IMR-90 (cell line): Measurements from ENCODE around the gene NOX1. TPM values are rescaled to one million over a fixed set of nuclear protein-coding genes. Genes with fewer than 3 reads are reported as not detected.

ENCODE experiments used
- ATAC-seq: fragments of 200-7000 bp; cut with Tn5 transposase; 2 replicates; pipeline ENCODE4 v1.9.1; 2020; ENCODE audit warnings: low read depth, mild to moderate bottlenecking, moderate library complexity
- BruUV-seq: library from RNA; stranded (reverse); fragments of 400-500 nt; replicated peaks from 2 replicates; lab custom pipeline; 2021; lab: Mats Ljungman, UMichigan
- CTCF ChIA-PET: fragments of 300-600 bp; formaldehyde crosslinking; extraction: SDS; loops from one replicate; lab custom pipeline; 2021; ENCODE audit warnings: antibody characterized with exemption; lab: Yijun Ruan, JAX
- POLR2A ChIA-PET: fragments of 300-600 bp; sonication (Branson Sonifier 250); formaldehyde crosslinking; loops from one replicate; lab custom pipeline; 2022; ENCODE audit warnings: antibody characterized with exemption; ENCODE audit not compliant: unreplicated experiment; lab: Charles Lee
- DNase-seq: peaks from one replicate; pipeline ENCODE4 v3.0.0; 2013
- H2AFZ ChIP-seq: replicated peaks from 2 replicates; pipeline ENCODE3; 2013; ENCODE audit warnings: low read length, mild to moderate bottlenecking; ENCODE audit not compliant: poor library complexity
- H2AK5ac ChIP-seq: 2 replicates; pipeline ENCODE4 v1.6.1; 2013; ENCODE audit warnings: low read depth, low read length, inconsistent platforms
- H2AK9ac ChIP-seq: replicated peaks from 2 replicates; pipeline ENCODE3; 2013; ENCODE audit warnings: mild to moderate bottlenecking, low read depth, low read length, moderate library complexity; ENCODE audit not compliant: poor library complexity
- H2BK120ac ChIP-seq: 2 replicates; pipeline ENCODE4 v1.6.1; 2013; ENCODE audit warnings: low read depth, low read length, inconsistent platforms
- H2BK15ac ChIP-seq: 3 replicates; pipeline ENCODE4 v1.6.1; 2013; ENCODE audit warnings: low read depth, low read length, inconsistent platforms
- H2BK20ac ChIP-seq: 2 replicates; pipeline ENCODE4 v1.6.1; 2013; ENCODE audit warnings: low read depth, mild to moderate bottlenecking, inconsistent platforms, low read length, moderate library complexity
- H2BK5ac ChIP-seq: 2 replicates; pipeline ENCODE4 v1.6.1; 2013; ENCODE audit warnings: mild to moderate bottlenecking, low read depth, low read length, inconsistent platforms; ENCODE audit not compliant: poor library complexity, severe bottlenecking
- H3K14ac ChIP-seq: replicated peaks from 2 replicates; pipeline ENCODE4 v1.6.1; 2013; ENCODE audit warnings: low read depth, low read length, inconsistent platforms
- H3K18ac ChIP-seq: 2 replicates; pipeline ENCODE4 v1.6.1; 2013; ENCODE audit warnings: low read depth, low read length, control low read depth
- H3K23ac ChIP-seq: 2 replicates; pipeline ENCODE4 v1.6.1; 2013; ENCODE audit warnings: low read depth, low read length, inconsistent platforms
- H3K27ac ChIP-seq: 2 replicates; pipeline ENCODE4 v1.5.1; 2013; ENCODE audit warnings: mild to moderate bottlenecking, control low read depth, low read length; ENCODE audit not compliant: insufficient read depth
- H3K27me3 ChIP-seq: 2 replicates; pipeline ENCODE4 v1.6.1; 2013; ENCODE audit warnings: low read length; ENCODE audit not compliant: control insufficient read depth, insufficient read depth
- H3K36me3 ChIP-seq: 2 replicates; pipeline ENCODE4 v1.6.1; 2013; ENCODE audit warnings: low read length, mixed read lengths; ENCODE audit not compliant: control insufficient read depth, insufficient read depth
- H3K4ac ChIP-seq: 2 replicates; pipeline ENCODE4 v1.6.1; 2013; ENCODE audit warnings: low read depth, low read length, inconsistent platforms
- H3K4me1 ChIP-seq: 2 replicates; pipeline ENCODE4 v1.6.1; 2013; ENCODE audit warnings: low read length, mixed read lengths; ENCODE audit not compliant: control insufficient read depth, insufficient read depth
- H3K4me2 ChIP-seq: 2 replicates; pipeline ENCODE4 v1.6.1; 2013; ENCODE audit warnings: low read depth, mild to moderate bottlenecking, control low read depth, low read length, moderate library complexity
- H3K4me3 ChIP-seq: 2 replicates; pipeline ENCODE4 v1.5.1; 2013; ENCODE audit warnings: low read depth, mild to moderate bottlenecking, control low read depth, low read length, moderate library complexity; ENCODE audit not compliant: insufficient read depth
- H3K56ac ChIP-seq: 2 replicates; pipeline ENCODE4 v1.6.1; 2013; ENCODE audit warnings: low read length, inconsistent platforms; ENCODE audit not compliant: insufficient read depth; ENCODE audit errors: extremely low read depth
- H3K79me1 ChIP-seq, 2 experiments: 2 replicates each; pipeline ENCODE4 v1.6.1; 2013; ENCODE audit warnings: low read length in 2 of 2, inconsistent platforms in 1 of 2, low read depth in 1 of 2
- H3K9ac ChIP-seq: 2 replicates; pipeline ENCODE4 v1.6.1; 2013; ENCODE audit warnings: low read depth, low read length, control low read depth
- H3K9me1 ChIP-seq: 2 replicates; pipeline ENCODE4 v1.6.1; 2013; ENCODE audit warnings: low read length, inconsistent platforms; ENCODE audit not compliant: insufficient read depth
- H3K9me3 ChIP-seq: 2 replicates; pipeline ENCODE4 v1.6.1; 2013; ENCODE audit warnings: low read length; ENCODE audit not compliant: control insufficient read depth, insufficient read depth
- H4K20me1 ChIP-seq: 2 replicates; pipeline ENCODE4 v1.6.1; 2013; ENCODE audit warnings: low read length, inconsistent platforms; ENCODE audit not compliant: insufficient read depth
- H4K5ac ChIP-seq: 2 replicates; pipeline ENCODE4 v1.6.1; 2013; ENCODE audit warnings: mild to moderate bottlenecking, low read depth, low read length, control low read depth
- H4K8ac ChIP-seq, 2 experiments: 2 replicates each; pipeline ENCODE4 v1.6.1; 2013; ENCODE audit warnings: low read depth in 2 of 2, low read length in 2 of 2, control low read depth in 1 of 2, inconsistent platforms in 1 of 2
- H4K91ac ChIP-seq: 2 replicates; pipeline ENCODE4 v1.6.1; 2013; ENCODE audit warnings: low read depth, low read length, inconsistent platforms; ENCODE audit not compliant: insufficient read depth
- BHLHE40 ChIP-seq: fragments of 150-350 bp; IDR thresholded peaks from 2 replicates; pipeline ENCODE4 v1.6.1; 2016; ENCODE audit warnings: mild to moderate bottlenecking, low read depth, low read length
- CEBPB ChIP-seq: IDR thresholded peaks from 2 replicates; pipeline ENCODE4 v1.6.1; 2012; ENCODE audit warnings: low read depth, low read length, improper control_type of control experiment
- CHD1 ChIP-seq: IDR thresholded peaks from 2 replicates; pipeline ENCODE4 v1.6.1; 2012; ENCODE audit warnings: low read depth, low read length, improper control_type of control experiment
- CTCF ChIP-seq: conservative IDR thresholded peaks from 2 replicates; pipeline ENCODE4 v1.5.1; 2012; ENCODE audit warnings: mild to moderate bottlenecking, low read depth, low read length, improper control_type of control experiment
- ELK1 ChIP-seq: fragments of 150-350 bp; IDR thresholded peaks from 2 replicates; pipeline ENCODE4 v1.6.1; 2016; ENCODE audit warnings: low read depth, mild to moderate bottlenecking, low read length, moderate library complexity, borderline replicate concordance
- FOS ChIP-seq: fragments of 150-350 bp; IDR thresholded peaks from 2 replicates; pipeline ENCODE4 v1.6.1; 2016; ENCODE audit warnings: low read depth, low read length
- MAFK ChIP-seq: IDR thresholded peaks from 2 replicates; pipeline ENCODE4 v1.6.1; 2012; ENCODE audit warnings: low read depth, low read length, improper control_type of control experiment
- NFE2L2 ChIP-seq: fragments of 150-350 bp; IDR thresholded peaks from 2 replicates; pipeline ENCODE4 v1.6.1; 2016; ENCODE audit warnings: low read depth, mild to moderate bottlenecking, low read length
- POLR2A ChIP-seq: IDR thresholded peaks from 2 replicates; pipeline ENCODE4 v1.6.1; 2012; ENCODE audit warnings: mild to moderate bottlenecking, low read depth, low read length
- RAD21 ChIP-seq: IDR thresholded peaks from 2 replicates; pipeline ENCODE4 v1.6.1; 2012; ENCODE audit warnings: low read length, improper control_type of control experiment
- RFX5 ChIP-seq: IDR thresholded peaks from 2 replicates; pipeline ENCODE4 v1.8.0; 2012; ENCODE audit warnings: low read depth, mild to moderate bottlenecking, low read length, moderate library complexity
- SMC3 ChIP-seq: fragments of 150-350 bp; IDR thresholded peaks from 2 replicates; pipeline ENCODE4 v1.6.1; 2016; ENCODE audit warnings: low read depth, mild to moderate bottlenecking, antibody characterized with exemption, low read length, moderate library complexity
- USF2 ChIP-seq: fragments of 150-350 bp; IDR thresholded peaks from 2 replicates; pipeline ENCODE4 v1.6.1; 2017; ENCODE audit warnings: mild to moderate bottlenecking, antibody characterized with exemption, low read length, low read depth
- WGBS, 2 experiments: methylation state at CpG; one replicate each; pipeline versions ENCODE4 v1.1.5 to v1.1.7; 2013; ENCODE audit warnings: missing lambda C conversion rate in 2 of 2; ENCODE audit not compliant: insufficient read length in 1 of 2; ENCODE audit errors: extremely low coverage in 2 of 2; 5-methylcytosine and 5-hydroxymethylcytosine counted together
- dilution Hi-C: fragments of 300-500 bp; cut with HindIII; formaldehyde crosslinking; loops from one replicate; pipeline ENCODE4 v1.14.3; 2018; ENCODE audit warnings: low sequenced_read_pairs; ENCODE audit not compliant: unreplicated experiment
- in situ Hi-C: fragments of 300-500 bp; cut with MboI; formaldehyde crosslinking; loops from 3 replicates; pipeline ENCODE4 v1.14.3; 2019; ENCODE audit warnings: low sequenced_read_pairs, inconsistent platforms, mixed read lengths
- intact Hi-C: fragments of 100-400 bp; cut with micrococcal nuclease; formaldehyde crosslinking; loops from 2 replicates; pipeline ENCODE4 v1.10.0; 2022
- polyA plus RNA-seq, 3 experiments: library from polyadenylated mRNA; depleted of rRNA; stranded (reverse); fragments of >200 nt; gene quantifications; 2 replicates each; pipeline ENCODE4 v1.2.3, GENCODE V29; 2012; ENCODE audit warnings: low replicate concordance in 1 of 3
- total RNA-seq: library from RNA; depleted of rRNA; stranded (reverse); fragments of >200 nt; gene quantifications from 2 replicates; pipeline ENCODE4 v1.2.3, GENCODE V29; 2012

Gene NOX1
- total and polyA plus RNA-seq, 2 of the 4 experiments (the other 2 are of a cell fraction), result not detected

- Histone ChIP-seq H3K9me1 (no peaks in the 10 kb centered on the region), H2AK5ac (no peak overlapping the region), H3K27ac (no peak overlapping the region), H2AFZ (no peak overlapping the region), H3K79me1 (no peaks in the 10 kb centered on the region), H4K20me1 (no peaks in the 10 kb centered on the region), H3K4ac (no peak overlapping the region), H2BK120ac (no peak overlapping the region), H3K18ac (no peak overlapping the region), H3K4me2 (no peak overlapping the region), H2BK15ac (no peak overlapping the region), H4K5ac (no peak overlapping the region), H3K4me3 (no peak overlapping the region), H2AK9ac (no peak overlapping the region), H3K9me3 (no peaks in the 10 kb centered on the region), H3K4me1 (no peaks in the 10 kb centered on the region), H3K14ac (no peak overlapping the region), H3K27me3 (no peaks in the 10 kb centered on the region; the same call in none of the 2 replicates), H4K91ac (no peak overlapping the region), H3K9ac (no peak overlapping the region), H2BK20ac (no peak overlapping the region), H3K36me3 (peaks cover 7% of the 10 kb centered on the region), H3K56ac (no peak overlapping the region), H3K23ac (no peak overlapping the region), H4K8ac (no peak overlapping the region), H2BK5ac (no peak overlapping the region)
- CTCF ChIA-PET, result no interaction called here
- POLR2A ChIA-PET, result no interaction called here
- in situ Hi-C loops (no loop called here), intact Hi-C loops (no loop called here), dilution Hi-C loops (no loop called here)
- TF ChIP-seq NFE2L2 (no peak), CTCF (no peak), CHD1 (no peak), POLR2A (no peak), ELK1 (no peak), USF2 (no peak), CEBPB (no peak), MAFK (no peak), RFX5 (no peak), FOS (no peak), RAD21 (no peak), SMC3 (no peak), BHLHE40 (no peak)
- no peak for ATAC-seq
- DNase-seq, result no peak
- WGBS, 2 experiments, result no CpG with 5 or more reads among the region's 9 CpGs
- no TSS peak for BruUV-seq
Observed at GRCh38 chrX:100831219-100831946, 42.8 kb downstream of the NOX1 start.
